Caco-2 (cell line): ENCODE data around the gene SLC16A9. TPM values are rescaled to one million over a fixed set of nuclear protein-coding genes. Genes with fewer than 3 reads are reported as not detected.

Experiments
- BruUV-seq: library from RNA; stranded (reverse); fragments of 400-500 nt; replicated peaks from 2 replicates; lab custom pipeline; 2021; lab: Mats Ljungman, UMichigan
- CTCF ChIA-PET: fragments of 300-600 bp; sonication (Branson Sonifier 250); formaldehyde crosslinking; loops from one replicate; lab custom pipeline; 2022; ENCODE audit warnings: antibody characterized with exemption; lab: Charles Lee
- POLR2A ChIA-PET: fragments of 300-600 bp; sonication (Branson Sonifier 250); formaldehyde crosslinking; loops from one replicate; lab custom pipeline; 2022; ENCODE audit warnings: antibody characterized with exemption; lab: Charles Lee
- DNase-seq, 2 experiments: peaks; one replicate each; pipeline versions ENCODE4 v3.0.0 to v3.0.0-alpha.2; 2020 to 2022
- H3K27me3 ChIP-seq: replicated peaks from 2 replicates; pipeline ENCODE4 v1.6.0; 2011; ENCODE audit warnings: low read length; ENCODE audit not compliant: control insufficient read depth, insufficient read depth
- H3K36me3 ChIP-seq: 2 replicates; pipeline ENCODE4 v1.5.1; 2011; ENCODE audit warnings: low read length; ENCODE audit not compliant: control insufficient read depth, insufficient read depth
- H3K4me1 ChIP-seq: fragments of 250-450 bp; sonication (Bioruptor Pico); 2 replicates; pipeline ENCODE4 v1.5.1; 2020; ENCODE audit warnings: mild to moderate bottlenecking
- H3K4me3 ChIP-seq: 2 replicates; pipeline ENCODE4 v1.5.1; 2011; ENCODE audit warnings: low read depth, mild to moderate bottlenecking, control low read depth, low read length
- H3K9me3 ChIP-seq: fragments of 250-450 bp; sonication (Bioruptor Pico); 2 replicates; pipeline ENCODE4 v1.5.1; 2020; ENCODE audit warnings: mild to moderate bottlenecking, moderate library complexity
- H3K27ac Mint-ChIP-seq: one replicate; pipeline ENCODE4 v1.8.0; 2022; ENCODE audit warnings: mixed read lengths; ENCODE audit not compliant: unreplicated experiment
- H3K27me3 Mint-ChIP-seq: one replicate; pipeline ENCODE4 v1.8.0; 2022; ENCODE audit warnings: mixed read lengths; ENCODE audit not compliant: insufficient read depth, unreplicated experiment
- H3K36me3 Mint-ChIP-seq: one replicate; pipeline ENCODE4 v1.8.0; 2022; ENCODE audit warnings: mild to moderate bottlenecking, mixed read lengths; ENCODE audit not compliant: insufficient read depth, unreplicated experiment
- H3K4me1 Mint-ChIP-seq: one replicate; pipeline ENCODE4 v1.8.0; 2022; ENCODE audit warnings: low read depth, mixed read lengths; ENCODE audit not compliant: unreplicated experiment
- H3K4me3 Mint-ChIP-seq: one replicate; pipeline ENCODE4 v1.8.0; 2022; ENCODE audit warnings: mild to moderate bottlenecking, moderate library complexity, mixed read lengths; ENCODE audit not compliant: unreplicated experiment
- H3K9me3 Mint-ChIP-seq: one replicate; pipeline ENCODE4 v1.8.0; 2022; ENCODE audit warnings: mixed read lengths; ENCODE audit not compliant: unreplicated experiment
- intact Hi-C: fragments of 100-400 bp; cut with micrococcal nuclease; formaldehyde crosslinking; loops from one replicate; pipeline ENCODE4 v1.10.0; 2022; ENCODE audit not compliant: unreplicated experiment
- total RNA-seq: library from RNA; stranded (reverse); gene quantifications from 2 replicates; pipeline ENCODE4 v1.2.3, GENCODE V29; 2022
- TF ChIP-seq, protein P1 (sequence below), 2 experiments: fragments of 200-600 bp in 1 of 2; IDR thresholded peaks; 1 replicate in 1 of 2; 2 replicates in 1 of 2; pipeline versions ENCODE4 v1.5.1 to v1.8.0; 2011 to 2022; ENCODE audit warnings: antibody characterized with exemption in 1 of 2, control low read depth in 1 of 2, inconsistent platforms in 1 of 2, low read depth in 1 of 2, low read length in 1 of 2, mild to moderate bottlenecking in 1 of 2, moderate library complexity in 1 of 2; ENCODE audit not compliant: insufficient read depth in 1 of 2, severe bottlenecking in 1 of 2, unreplicated experiment in 1 of 2

SLC16A9 gene
- total RNA-seq, 1 experiment from 2014 or later: 0.45 TPM

DNA sequence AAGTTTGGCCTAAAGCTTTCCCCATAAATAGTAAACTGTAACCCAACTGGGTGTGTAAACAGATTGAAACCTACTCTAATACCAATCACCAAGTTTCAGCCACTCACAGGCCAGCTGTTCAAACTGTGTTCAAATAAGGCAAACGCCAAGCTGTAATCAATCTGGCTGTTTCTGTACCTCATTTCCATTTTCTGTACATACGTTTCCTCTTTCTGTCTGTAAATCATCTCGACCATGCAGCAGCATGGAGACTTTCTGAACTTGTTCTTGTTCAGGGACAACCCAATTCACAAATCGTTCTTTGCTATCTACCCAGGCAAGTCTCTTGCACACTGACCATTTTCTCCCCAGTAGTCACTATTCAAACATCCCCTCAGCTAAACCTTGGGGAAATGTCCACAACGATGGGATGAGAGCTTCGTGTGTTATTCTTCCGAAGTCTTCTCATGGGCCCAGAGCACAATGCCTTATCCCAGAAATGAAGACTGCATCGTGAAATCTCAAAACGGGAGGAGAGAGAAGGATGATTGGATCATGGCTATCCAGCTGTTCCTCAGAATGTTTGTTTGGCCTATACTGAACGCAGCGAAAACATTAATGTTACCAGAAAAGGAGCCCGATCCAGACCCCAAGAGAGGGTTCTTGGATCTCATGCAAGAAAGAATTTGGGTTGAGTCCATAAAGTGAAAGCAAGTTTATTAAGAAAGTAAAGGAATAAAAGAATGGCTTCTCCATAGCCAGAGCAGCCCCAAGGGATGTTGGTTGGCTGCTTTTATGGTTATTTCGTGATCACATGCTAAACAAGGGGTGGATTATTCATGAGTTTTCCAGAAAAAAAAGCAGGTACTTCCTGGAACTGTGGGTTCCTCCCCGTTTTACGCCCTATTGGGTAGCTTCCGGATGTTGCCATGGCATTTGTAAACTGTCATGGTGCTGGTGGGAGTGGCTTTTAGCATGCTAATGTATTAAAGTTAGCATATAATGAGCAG is 86.2 kb downstream of the SLC16A9 start:
- POLR2A ChIA-PET: no interaction called here

DNA sequence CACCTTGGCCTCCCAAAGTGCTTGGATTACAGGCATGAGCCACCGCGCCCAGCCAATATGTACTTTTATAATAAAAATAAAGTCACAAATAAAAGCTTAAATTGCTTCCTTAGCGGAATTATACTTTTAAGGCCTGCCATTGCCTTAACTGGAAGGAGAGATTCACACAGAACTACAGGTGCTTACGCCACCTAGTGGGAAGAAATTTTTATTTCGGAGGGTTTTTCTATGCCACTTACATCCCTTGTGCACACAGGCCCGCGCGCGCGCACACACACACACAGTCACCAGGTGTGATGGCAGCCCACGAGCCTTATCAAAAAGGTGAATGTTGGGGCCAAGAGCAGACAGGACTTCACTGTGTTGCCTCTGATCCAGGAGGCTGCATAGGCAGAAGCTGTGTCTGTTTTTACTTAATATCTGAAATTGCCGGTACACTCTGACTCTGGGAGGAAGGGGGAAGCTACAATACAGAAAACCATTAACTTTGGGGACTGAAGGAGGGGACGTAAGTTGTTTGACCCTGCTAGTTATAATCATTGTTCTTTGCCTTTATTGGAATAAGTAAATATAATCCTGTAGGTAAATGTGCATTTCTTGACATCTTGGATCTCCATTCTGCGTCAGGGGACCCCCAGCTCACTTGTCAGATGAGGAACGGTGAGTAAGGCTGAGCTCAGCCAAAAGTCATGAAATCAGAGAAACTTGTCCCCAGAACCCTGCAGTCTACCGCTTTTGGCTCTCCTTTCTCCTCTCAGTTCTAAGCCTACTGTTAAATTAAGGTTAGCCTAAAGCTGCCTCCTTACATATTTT is 87.1 kb downstream of the SLC16A9 start:
- ChIA-PET CTCF (interaction anchor here (0.5 to 1.6 kb wide), 9 partner anchors 10 to 728 kb away, joined by 3 to 4 read pairs (median 3); no protein-coding TSS in a partner anchor), POLR2A (no interaction called here)
- H3K36me3 ChIP-seq: no peaks in the 10 kb centered on the region
- peaks cover 3% of the 10 kb centered on the region; the same call in 1 of the 2 replicates for H3K4me1 ChIP-seq
- intact Hi-C loops: loop anchor here (1.0 to 10.0 kb wide), 6 partner anchors 234 to 1210 kb away; no protein-coding TSS in a partner anchor
- no TSS peak for BruUV-seq
- no peak overlapping the region for H3K4me3 ChIP-seq
- peaks cover 6% of the 10 kb centered on the region for H3K4me1 Mint-ChIP-seq
- H3K9me3 Mint-ChIP-seq: no peaks in the 10 kb centered on the region
- no peak overlapping the region for H3K4me3 Mint-ChIP-seq
- H3K36me3 Mint-ChIP-seq: no peaks in the 10 kb centered on the region
- peaks cover 4% of the 10 kb centered on the region for H3K27me3 Mint-ChIP-seq
- peak; percentile 74 to 83 for DNase-seq
- TF ChIP-seq, protein P1, sequence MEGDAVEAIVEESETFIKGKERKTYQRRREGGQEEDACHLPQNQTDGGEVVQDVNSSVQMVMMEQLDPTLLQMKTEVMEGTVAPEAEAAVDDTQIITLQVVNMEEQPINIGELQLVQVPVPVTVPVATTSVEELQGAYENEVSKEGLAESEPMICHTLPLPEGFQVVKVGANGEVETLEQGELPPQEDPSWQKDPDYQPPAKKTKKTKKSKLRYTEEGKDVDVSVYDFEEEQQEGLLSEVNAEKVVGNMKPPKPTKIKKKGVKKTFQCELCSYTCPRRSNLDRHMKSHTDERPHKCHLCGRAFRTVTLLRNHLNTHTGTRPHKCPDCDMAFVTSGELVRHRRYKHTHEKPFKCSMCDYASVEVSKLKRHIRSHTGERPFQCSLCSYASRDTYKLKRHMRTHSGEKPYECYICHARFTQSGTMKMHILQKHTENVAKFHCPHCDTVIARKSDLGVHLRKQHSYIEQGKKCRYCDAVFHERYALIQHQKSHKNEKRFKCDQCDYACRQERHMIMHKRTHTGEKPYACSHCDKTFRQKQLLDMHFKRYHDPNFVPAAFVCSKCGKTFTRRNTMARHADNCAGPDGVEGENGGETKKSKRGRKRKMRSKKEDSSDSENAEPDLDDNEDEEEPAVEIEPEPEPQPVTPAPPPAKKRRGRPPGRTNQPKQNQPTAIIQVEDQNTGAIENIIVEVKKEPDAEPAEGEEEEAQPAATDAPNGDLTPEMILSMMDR (IDR thresholded peaks at IDR 0.05; ENCODE audit: insufficient read depth in 1 of 2, low read depth in 1 of 2, low read length in 1 of 2, severe bottlenecking in 1 of 2, unreplicated experiment in 1 of 2): peak; percentile 72 to 85
- H3K9me3 ChIP-seq: no peaks in the 10 kb centered on the region
- no peak overlapping the region for H3K27ac Mint-ChIP-seq
- H3K27me3 ChIP-seq: no peaks in the 10 kb centered on the region

More for the DNA sequence above, 86.2 kb downstream of the SLC16A9 start:
- BruUV-seq: no TSS peak
- no peak for DNase-seq
- Mint-ChIP-seq H3K27ac (no peak overlapping the region), H3K9me3 (no peaks in the 10 kb centered on the region), H3K27me3 (peaks cover 6% of the 10 kb centered on the region), H3K4me3 (no peak overlapping the region), H3K36me3 (no peaks in the 10 kb centered on the region), H3K4me1 (peaks cover 6% of the 10 kb centered on the region)
- no peaks in the 10 kb centered on the region for H3K9me3 ChIP-seq
- no peaks in the 10 kb centered on the region for H3K36me3 ChIP-seq
- no peak overlapping the region for H3K4me3 ChIP-seq
- peaks cover 3% of the 10 kb centered on the region; the same call in 1 of the 2 replicates for H3K4me1 ChIP-seq
- TF ChIP-seq, protein P1 (IDR thresholded peaks at IDR 0.05; ENCODE audit: insufficient read depth in 1 of 2, low read depth in 1 of 2, low read length in 1 of 2, severe bottlenecking in 1 of 2, unreplicated experiment in 1 of 2): no peak
- H3K27me3 ChIP-seq: no peaks in the 10 kb centered on the region
- intact Hi-C loops: loop anchor here (5.0 to 10.0 kb wide), 2 partner anchors 811 to 1211 kb away; no protein-coding TSS in a partner anchor
- CTCF ChIA-PET: interaction anchor here (0.5 to 1.6 kb wide), 6 partner anchors 10 to 729 kb away, joined by 3 read pairs; no protein-coding TSS in a partner anchor
